Adrenal gland (tissue), 5 donors: ENCODE data around the gene PLCH2.

Source experiments
- POLR2A ChIP-seq, 2 donors: fragments of 450-650 bp; IDR thresholded peaks; one replicate each; pipeline ENCODE4 v1.6.1; 2017; ENCODE audit warnings: antibody characterized with exemption in 2 of 2, mild to moderate bottlenecking in 2 of 2, moderate library complexity in 1 of 2
- TF ChIP-seq, protein P1 (sequence below), 6 experiments: fragments of 450-650 bp in 4 of 6; fragments of 200-600 bp in 2 of 6; sonication (generic) in 1 of 6; IDR thresholded peaks; 1 replicate in 5 of 6; 2 replicates in 1 of 6; pipeline versions ENCODE4 v1.5.1 to v1.8.0; 2016 to 2021; ENCODE audit warnings: antibody characterized with exemption in 6 of 6, mild to moderate bottlenecking in 2 of 6, moderate library complexity in 1 of 6
- donor health status: DM: no; HTN: no; CAD: no.

DNA sequence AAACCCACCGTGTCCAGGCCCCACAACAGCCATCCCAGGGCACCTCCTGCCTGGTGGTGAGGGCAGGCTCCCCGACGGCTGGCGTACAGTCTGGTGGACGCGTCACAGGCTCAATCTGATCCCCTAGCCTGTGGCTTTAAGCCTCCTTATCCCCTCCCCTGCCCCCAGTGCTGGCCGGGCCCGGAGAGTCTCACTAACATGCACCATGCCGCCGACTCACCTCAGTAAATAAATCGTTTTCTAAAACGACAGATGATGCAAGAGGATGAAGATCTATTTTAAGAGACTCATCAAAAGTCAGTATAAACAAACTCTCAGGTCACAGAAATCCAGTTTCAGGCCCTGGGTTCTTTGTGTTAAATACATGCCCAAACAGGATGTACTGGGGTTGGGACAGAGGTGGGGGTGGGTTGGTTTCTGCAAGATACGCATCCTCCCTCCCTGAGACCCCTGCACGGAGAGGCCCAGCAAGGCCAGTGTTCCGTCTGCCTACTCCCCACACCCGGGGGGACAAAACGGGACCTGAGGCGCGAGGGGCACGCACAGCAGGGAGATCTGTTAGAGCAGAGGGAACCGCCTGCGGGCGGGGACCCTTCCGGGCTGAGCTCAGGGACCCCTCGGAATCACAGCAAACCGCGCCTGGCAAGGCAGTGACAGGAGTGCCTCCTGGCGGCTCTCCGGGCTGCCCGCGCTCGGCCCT is 47.3 kb downstream of the PLCH2 start:
- TF ChIP-seq, protein P1, sequence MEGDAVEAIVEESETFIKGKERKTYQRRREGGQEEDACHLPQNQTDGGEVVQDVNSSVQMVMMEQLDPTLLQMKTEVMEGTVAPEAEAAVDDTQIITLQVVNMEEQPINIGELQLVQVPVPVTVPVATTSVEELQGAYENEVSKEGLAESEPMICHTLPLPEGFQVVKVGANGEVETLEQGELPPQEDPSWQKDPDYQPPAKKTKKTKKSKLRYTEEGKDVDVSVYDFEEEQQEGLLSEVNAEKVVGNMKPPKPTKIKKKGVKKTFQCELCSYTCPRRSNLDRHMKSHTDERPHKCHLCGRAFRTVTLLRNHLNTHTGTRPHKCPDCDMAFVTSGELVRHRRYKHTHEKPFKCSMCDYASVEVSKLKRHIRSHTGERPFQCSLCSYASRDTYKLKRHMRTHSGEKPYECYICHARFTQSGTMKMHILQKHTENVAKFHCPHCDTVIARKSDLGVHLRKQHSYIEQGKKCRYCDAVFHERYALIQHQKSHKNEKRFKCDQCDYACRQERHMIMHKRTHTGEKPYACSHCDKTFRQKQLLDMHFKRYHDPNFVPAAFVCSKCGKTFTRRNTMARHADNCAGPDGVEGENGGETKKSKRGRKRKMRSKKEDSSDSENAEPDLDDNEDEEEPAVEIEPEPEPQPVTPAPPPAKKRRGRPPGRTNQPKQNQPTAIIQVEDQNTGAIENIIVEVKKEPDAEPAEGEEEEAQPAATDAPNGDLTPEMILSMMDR (IDR thresholded peaks at IDR 0.05): no peak
- no peak for TF ChIP-seq POLR2A (IDR thresholded peaks at IDR 0.05)
